HepG2 (cell line): ENCODE results near the gene NPBWR2. TPM values are rescaled to one million over a fixed set of nuclear protein-coding genes. Genes with fewer than 3 reads are reported as not detected.

ENCODE experiments used
- ARID3A ChIP-seq: IDR thresholded peaks from 2 replicates; pipeline ENCODE4 v1.6.1; 2012; ENCODE audit warnings: low read depth, low read length, improper control_type of control experiment
- ASH2L ChIP-seq: fragments of 300-600, 200-600 bp; sonication (generic); IDR thresholded peaks from 2 replicates; pipeline ENCODE4 v1.7.0; 2017; ENCODE audit warnings: low read depth, mild to moderate bottlenecking, moderate library complexity, mixed read lengths, low read length; ENCODE audit not compliant: insufficient read length
- CBX1 ChIP-seq: IDR thresholded peaks from one replicate; pipeline ENCODE4 v1.6.1; 2016; ENCODE audit warnings: antibody characterized with exemption, low read depth
- DBP ChIP-seq: sonication (generic); formaldehyde crosslinking; IDR thresholded peaks from 2 replicates; pipeline ENCODE4 v1.4.0; 2020; ENCODE audit warnings: missing genetic modification reagents; ENCODE audit errors: not compliant biosample characterization
- FIP1L1 ChIP-seq: fragments of 200-400 bp; formaldehyde crosslinking; IDR thresholded peaks from 2 replicates; pipeline ENCODE4 v1.6.1; 2018; ENCODE audit warnings: low read depth, mild to moderate bottlenecking, low read length, moderate library complexity, borderline replicate concordance; ENCODE audit not compliant: insufficient read depth
- FOXA3 ChIP-seq: IDR thresholded peaks from 2 replicates; pipeline ENCODE4 v1.6.1; 2016; ENCODE audit warnings: missing genetic modification reagents, missing compliant biosample characterization
- JARID2 ChIP-seq: sonication (generic); formaldehyde crosslinking; IDR thresholded peaks from 2 replicates; pipeline ENCODE4 v1.8.1; 2023; ENCODE audit warnings: missing genetic modification reagents, inconsistent platforms; ENCODE audit not compliant: insufficient replicate concordance
- KDM6A ChIP-seq: IDR thresholded peaks from 2 replicates; pipeline ENCODE4 v1.6.1; 2016; ENCODE audit warnings: low read depth
- XRCC5 ChIP-seq: fragments of 200-400 bp; formaldehyde crosslinking; optimal IDR thresholded peaks from 2 replicates; pipeline ENCODE3; 2017; ENCODE audit warnings: mild to moderate bottlenecking, low read length
- ZBTB1 ChIP-seq: sonication (generic); formaldehyde crosslinking; IDR thresholded peaks from 2 replicates; pipeline ENCODE4 v1.4.0; 2020; ENCODE audit warnings: missing genetic modification reagents, borderline replicate concordance
- ZC3H13 ChIP-seq: sonication (generic); formaldehyde crosslinking; IDR thresholded peaks from 2 replicates; pipeline ENCODE4 v1.8.1; 2023; ENCODE audit warnings: mild to moderate bottlenecking, missing genetic modification reagents, moderate library complexity
- ZFP36L1 ChIP-seq: sonication (generic); formaldehyde crosslinking; IDR thresholded peaks from 2 replicates; pipeline ENCODE4 v1.8.0; 2022; ENCODE audit warnings: mild to moderate bottlenecking, missing genetic modification reagents, moderate library complexity
- ZMAT3 ChIP-seq: sonication (generic); formaldehyde crosslinking; conservative IDR thresholded peaks from 2 replicates; pipeline ENCODE4 v1.7.0; 2021; ENCODE audit warnings: missing genetic modification reagents
- ZNF512 ChIP-seq: sonication (generic); formaldehyde crosslinking; IDR thresholded peaks from 2 replicates; pipeline ENCODE4 v1.4.0; 2020; ENCODE audit warnings: mild to moderate bottlenecking, missing genetic modification reagents
- ZNF574 ChIP-seq: sonication (generic); formaldehyde crosslinking; IDR thresholded peaks from 2 replicates; pipeline ENCODE4 v1.4.0; 2020; ENCODE audit warnings: missing genetic modification reagents
- ZNF652 ChIP-seq: IDR thresholded peaks from 2 replicates; pipeline ENCODE4 v1.6.1; 2016; ENCODE audit warnings: low read depth, borderline replicate concordance
- ZNF775 ChIP-seq: sonication (generic); formaldehyde crosslinking; IDR thresholded peaks from 2 replicates; pipeline ENCODE4 v1.4.0; 2020; ENCODE audit warnings: missing genetic modification reagents, mild to moderate bottlenecking, moderate library complexity, borderline replicate concordance
- ZSCAN22 ChIP-seq: sonication (generic); formaldehyde crosslinking; IDR thresholded peaks from 2 replicates; pipeline ENCODE4 v1.4.0; 2020; ENCODE audit warnings: mild to moderate bottlenecking, missing genetic modification reagents
- ZSCAN9 ChIP-seq: IDR thresholded peaks from 2 replicates; pipeline ENCODE4 v1.6.1; 2016; ENCODE audit warnings: borderline replicate concordance
- polyA plus RNA-seq, 8 experiments: library from polyadenylated mRNA; depleted of rRNA in 3 of 8; stranded (reverse) in 7 of 8; unstranded in 1 of 8; fragments of >200 nt; fragmentation: Illumina TruSeq in 4 of 8; extraction: Trizol in 4 of 8; gene quantifications; 2 replicates each; pipeline versions ENCODE4 v1.2.1 to v1.2.3, GENCODE V29; 2011 to 2016; ENCODE audit warnings: low read depth in 4 of 8, missing spikeins in 1 of 8, mixed read lengths in 1 of 8; ENCODE audit not compliant: insufficient read depth in 1 of 8
- total RNA-seq, 5 experiments: library from RNA; depleted of rRNA; stranded (reverse); fragments of >200 nt; fragmentation: Illumina TruSeq; extraction: Trizol; gene quantifications; 2 replicates each; pipeline ENCODE4 v1.2.3, GENCODE V29; 2016; ENCODE audit warnings: low read depth in 1 of 5

The NPBWR2 gene
- total and polyA plus RNA-seq, 2 of the 13 experiments (the other 11 are each of a cell fraction or from before 2014, with no cell fraction given), result not detected

GRCh38 chr20:64062596-64063388, 44.6 kb downstream of the NPBWR2 start, which contains the start of gene TCEA2 (continued):
- TF ChIP-seq ARID3A (peak; percentile 42; the same call in 1 of the 2 replicates), ZSCAN22 (CRISPR knock-in tag) (no peak; the same call in 1 of the 2 replicates), ZC3H13 (CRISPR knock-in tag) (peak; percentile 99), FOXA3 (CRISPR knock-in tag) (peak; percentile 72), JARID2 (CRISPR knock-in tag) (peak; percentile 84), ASH2L (peak; percentile 68), KDM6A (CRISPR knock-in tag) (0 out of 2 replicates have a peak, but pooled peaks have one; percentile 16), ZNF652 (CRISPR knock-in tag) (0 out of 2 replicates have a peak, but pooled peaks have one; percentile 26), FIP1L1 (peak; percentile 79; the same call in 1 of the 2 replicates), CBX1 (peak; percentile 96), DBP (CRISPR knock-in tag) (peak; percentile 11), ZSCAN9 (CRISPR knock-in tag) (peak; percentile 50; the same call in 1 of the 2 replicates), ZNF512 (no peak), XRCC5 (peak; percentile 81), ZNF775 (CRISPR knock-in tag) (0 out of 2 replicates have a peak, but pooled peaks have one; percentile 74), ZFP36L1 (CRISPR knock-in tag) (peak; percentile 89), ZMAT3 (CRISPR knock-in tag) (peak; percentile 87), ZNF574 (CRISPR knock-in tag) (peak; percentile 97), ZBTB1 (CRISPR knock-in tag) (peak; percentile 12; the same call in 1 of the 2 replicates)
